ENCODE measurements around the gene STAP1.

STAP1 gene

DNA sequence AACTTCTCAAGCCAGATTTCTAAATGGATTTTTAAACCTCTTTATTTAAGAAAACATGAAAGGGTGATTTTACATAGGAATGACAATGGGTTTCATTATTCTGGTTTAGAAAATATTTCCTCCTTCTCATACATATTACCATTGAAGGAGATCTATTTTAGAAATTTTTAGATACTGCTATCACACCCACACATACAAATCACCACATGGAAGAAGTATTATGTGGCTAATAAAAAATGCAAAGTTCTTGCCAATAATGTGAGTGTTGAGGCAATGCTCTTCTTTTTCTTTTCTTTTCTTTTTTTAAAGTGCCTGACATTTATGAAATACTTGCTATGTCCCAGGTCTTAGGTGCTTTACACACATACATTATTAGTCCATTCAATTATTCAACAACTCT lies 6.8 kb downstream of the STAP1 start:
- no peak for DNase-seq

DNA sequence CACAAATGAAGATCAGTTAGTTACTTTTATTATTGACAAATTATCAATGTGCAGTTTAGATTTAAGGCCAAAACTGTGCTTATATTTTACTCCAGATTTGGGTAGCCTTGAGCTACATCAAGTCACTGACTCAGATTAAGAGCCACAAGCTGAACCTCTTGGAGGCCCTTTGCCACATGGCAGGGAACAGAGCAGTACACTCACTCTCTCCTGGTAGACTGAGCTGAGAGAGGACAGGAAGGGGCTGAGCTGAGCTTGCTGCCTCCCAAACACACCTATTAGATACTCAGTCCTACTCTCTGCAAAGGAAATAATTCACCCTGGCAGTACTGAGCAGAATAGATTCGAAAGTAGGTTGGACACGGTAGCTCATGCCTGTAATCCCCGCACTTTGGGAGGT lies 7.8 kb downstream of the STAP1 start:
- DNase-seq = no peak

DNA sequence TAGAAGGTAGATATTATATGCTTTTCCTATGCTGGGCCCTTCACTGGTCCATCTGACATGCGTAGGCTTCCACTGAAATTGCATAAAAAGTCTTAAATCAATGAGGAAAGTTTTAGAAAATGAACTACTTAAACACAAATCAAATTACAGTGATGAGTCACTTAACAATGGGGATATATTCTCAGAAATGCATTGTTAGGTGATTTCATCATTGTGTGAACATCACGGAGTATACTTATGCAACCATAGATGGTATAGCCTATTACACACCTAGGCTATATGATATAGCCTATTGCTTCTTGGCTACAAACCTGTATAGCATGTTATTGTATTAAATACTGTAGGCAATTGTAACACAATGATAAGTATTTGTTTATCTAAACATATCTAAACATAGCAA lies 10.3 kb downstream of the STAP1 start:
- no peak for DNase-seq

DNA sequence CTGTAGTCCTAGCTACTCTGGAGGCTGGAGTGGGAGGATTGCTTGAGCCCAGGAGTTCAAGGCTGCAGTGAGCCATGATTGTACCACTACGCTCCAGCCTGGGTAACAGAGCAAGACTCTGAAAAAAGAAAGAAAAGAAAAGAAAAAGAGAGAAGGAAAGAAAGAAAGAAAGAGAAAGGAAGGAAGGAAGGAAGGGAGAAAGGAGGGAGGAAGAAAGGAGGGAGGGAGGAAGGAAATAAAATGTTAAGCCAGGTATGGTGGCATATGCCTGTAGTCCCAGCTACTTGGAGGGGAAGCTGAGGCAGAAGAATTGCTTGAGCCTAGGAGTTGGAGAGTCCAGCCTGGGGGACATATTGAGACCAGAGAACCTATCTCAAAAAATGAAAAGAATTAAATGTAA lies 12.0 kb downstream of the STAP1 start:
- no peak for DNase-seq

DNA sequence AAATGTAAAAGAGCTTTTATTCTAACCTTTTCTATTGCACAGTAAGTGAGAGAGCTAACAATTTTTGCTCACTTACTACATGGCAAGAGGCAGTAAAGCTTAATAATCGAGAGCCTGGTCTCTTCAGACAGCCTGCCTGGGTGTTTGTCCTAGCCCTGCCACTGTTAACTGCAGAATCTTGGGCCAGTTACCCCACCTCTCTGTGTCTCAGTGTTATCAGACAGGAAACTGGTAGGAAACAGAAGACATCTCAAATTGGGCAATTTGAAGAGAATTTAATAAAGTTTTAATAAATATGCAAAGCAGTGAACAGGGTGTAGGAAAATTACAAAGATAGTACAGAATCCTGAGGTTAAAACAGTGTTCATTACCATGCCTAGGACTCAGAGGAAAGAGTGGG lies 13.4 kb downstream of the STAP1 start:
- no peak for DNase-seq

DNA sequence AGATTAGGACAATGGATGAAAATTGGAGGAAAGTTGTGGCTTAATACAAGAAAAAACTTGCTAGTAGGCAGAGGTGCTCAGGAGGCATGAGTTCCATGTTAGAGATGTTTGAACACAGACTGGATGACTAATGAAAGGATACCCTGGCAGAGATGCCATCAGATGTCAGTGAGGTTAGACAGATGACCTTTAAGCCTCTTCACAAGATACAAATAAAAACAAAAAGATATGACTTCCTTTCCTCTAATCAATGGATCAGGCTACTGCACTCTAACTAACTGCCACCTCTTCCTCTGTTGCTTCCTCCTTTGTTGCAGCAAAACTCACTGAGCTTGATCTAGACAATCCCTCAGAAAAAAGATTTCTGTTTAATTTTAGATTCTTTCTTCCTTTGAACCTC lies 14.7 kb downstream of the STAP1 start:
- DNase-seq = no peak

DNA sequence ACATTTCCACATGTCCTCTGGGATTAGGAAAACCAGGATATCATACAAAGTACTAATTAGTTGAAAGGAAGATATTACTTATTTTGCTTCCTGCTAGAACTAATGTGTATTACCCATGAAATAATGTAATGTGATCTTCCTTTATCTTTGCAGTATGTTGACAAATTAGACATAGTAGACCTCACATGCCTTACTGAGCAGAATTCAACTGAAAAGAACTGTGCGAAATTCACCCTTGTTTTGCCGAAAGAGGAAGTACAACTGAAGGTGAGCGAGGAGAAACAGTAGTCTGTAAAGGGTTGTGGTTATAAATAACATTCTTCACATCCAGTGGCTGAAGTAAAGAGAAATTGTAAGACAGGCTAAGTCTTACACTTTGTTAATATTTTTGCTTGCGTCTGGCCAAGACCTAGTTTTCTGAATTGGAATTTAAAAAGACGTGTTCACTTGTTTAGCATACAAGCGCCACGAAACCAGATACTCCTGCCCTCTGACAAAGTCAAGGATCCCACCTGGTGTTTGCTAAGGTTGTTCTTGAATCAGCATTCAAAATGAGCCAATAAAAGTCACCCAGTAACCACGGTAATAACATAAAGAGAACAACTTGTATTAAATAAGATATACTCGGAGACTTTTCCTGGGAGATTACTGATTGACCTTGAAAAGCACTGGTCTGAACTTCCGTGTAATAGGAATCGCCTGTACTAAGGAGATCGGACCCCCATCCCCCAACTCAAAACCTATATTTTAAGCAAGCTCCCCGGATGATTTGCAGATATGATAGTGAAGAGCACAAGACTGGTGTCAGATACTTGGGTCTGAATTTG lies 16.9 kb downstream of the STAP1 start:
- DNase-seq = no peak

DNA sequence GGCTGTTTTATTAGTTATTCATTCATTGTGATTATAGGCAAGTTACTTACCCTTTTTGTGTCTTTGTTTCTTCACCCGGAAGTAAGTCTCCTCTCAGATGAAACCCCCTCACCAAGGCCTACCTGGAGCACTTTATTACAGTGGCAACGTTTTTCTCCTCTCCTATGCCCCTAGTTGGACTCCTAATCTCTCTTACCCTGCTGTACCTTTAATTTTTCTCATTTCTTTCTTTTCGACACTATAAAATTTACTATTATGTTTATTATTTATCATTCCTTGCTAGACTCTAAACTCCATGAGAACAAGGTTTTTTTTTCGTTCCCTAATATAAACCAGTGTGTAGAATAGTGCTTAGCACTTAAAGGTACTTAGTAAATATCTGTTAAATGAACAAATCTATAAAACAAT lies 17.5 kb downstream of the STAP1 start:
- DNase-seq = no peak

DNA sequence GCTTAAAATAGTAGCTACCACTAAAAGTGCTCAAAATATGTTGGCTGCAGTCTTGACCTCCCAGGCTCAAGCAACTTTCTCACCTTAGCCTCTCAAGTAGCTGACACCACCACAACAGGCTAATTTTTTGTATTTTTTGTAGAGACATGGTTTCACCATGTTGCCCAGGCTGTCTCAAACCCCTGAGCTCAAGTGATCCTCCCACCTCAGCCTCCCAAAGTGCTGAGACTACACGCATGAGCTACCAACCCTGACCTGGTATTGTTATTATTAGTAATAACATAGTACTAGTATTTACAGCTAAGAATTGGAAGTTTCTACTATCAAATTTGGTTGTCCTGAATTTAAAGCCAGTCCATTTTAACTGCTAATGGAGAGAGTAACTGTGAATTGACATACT lies 18.0 kb downstream of the STAP1 start:
- DNase-seq = no peak

DNA sequence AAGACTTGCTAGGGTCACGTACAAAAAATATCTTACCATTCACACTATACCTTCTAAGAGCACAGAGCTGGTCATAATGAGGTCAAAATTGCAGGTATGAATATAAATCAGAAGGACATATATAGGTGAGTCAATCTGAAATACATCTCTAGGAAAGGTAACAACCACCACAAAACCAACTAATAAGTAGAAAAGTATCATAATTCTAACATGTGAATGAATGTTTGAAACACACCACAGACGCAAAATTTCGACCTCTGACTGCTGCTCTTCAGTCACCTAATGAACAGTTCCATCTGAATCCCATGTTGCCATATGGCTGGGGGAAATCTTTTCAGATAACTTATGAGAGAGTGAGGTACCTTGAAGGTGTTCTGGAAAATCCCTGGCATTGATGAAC lies 22.1 kb downstream of the STAP1 start:
- no peak for DNase-seq

DNA sequence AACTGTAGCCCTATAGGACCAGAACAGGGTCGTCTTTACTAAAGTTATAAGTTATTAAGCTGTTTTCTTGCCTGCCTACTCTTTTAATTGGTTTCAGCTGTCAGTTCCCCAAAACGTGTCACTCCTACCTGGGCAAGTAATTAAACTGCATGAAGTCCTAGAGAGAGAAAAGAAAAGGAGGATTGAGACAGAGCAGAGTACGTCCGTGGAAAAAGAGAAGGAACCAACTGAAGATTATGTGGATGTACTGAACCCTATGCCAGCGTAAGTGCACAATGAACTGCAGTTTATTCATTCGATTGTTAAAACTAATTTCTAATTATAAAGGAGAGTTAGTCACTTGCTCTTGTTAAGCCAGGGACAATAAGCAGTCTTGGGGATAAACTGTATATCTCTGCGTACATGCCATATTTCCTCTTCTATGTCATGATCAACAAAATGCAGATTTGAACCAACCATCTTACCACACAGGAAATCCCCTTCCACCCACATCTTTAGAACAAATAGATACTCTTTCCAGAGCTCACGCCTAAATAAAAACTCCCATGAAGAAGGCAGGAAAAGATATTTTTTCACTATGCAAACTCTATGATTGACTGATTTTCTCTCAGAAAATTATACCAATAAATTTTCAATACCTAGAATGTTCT lies 22.8 kb downstream of the STAP1 start:
- peak in 1 of 2 donors; percentile 40 for DNase-seq

DNA sequence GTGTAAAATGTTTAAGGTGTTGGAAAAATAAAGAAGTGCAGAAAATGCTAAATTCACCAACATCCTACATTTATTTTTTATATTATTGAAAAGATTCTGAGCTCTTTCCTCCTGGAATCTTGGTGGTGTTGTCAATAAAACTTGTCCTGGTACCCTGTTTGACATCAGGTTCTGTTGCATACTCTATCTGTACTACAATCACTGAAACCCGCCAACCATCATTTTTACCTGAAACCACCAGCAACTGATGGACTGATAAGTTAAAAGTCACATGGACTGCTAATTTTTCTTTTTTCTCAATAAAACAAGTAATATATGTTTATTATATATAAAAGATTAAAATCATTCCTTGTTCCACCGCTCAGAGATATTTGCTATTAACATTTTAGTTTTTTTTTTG lies 23.4 kb downstream of the STAP1 start:
- no peak for DNase-seq

DNA sequence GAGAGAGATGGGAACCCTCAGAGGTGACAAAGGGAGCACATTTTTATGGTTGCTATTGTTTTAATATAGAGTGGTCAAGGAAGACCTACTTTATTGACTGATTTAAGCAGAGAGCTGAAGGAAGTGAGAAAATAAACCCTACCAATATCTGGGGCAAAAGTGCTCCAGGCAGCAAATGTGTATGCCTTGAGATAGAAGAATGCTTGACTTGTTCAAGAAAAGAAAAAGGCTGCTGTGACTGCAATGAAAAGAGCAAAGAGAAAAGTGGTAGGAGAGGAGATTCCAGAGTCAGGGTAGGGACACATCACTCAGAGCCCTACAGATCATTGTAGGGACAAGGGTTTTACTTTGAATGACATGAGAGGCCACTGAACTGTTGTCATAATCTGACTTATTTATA lies 26.0 kb downstream of the STAP1 start:
- no peak for DNase-seq

DNA sequence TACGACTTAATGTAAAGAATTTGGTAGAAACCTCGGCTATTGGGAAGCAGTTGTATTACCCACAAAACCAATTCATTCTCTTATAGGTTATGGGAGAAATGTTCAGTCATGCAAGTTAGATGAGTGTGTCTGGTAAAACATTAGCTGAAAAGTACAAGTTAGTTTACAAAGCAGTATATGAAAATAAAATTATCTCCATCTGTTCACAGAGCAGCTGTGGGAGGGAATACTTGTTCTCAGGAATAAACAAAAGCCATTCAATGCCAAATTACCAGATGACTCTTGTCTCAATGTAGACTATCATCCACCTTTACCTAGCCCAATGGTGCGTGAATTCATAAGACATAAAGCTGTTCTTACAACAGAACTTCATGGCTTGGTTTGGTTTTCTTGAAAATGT lies 28.6 kb downstream of the STAP1 start:
- DNase-seq = no peak

DNA sequence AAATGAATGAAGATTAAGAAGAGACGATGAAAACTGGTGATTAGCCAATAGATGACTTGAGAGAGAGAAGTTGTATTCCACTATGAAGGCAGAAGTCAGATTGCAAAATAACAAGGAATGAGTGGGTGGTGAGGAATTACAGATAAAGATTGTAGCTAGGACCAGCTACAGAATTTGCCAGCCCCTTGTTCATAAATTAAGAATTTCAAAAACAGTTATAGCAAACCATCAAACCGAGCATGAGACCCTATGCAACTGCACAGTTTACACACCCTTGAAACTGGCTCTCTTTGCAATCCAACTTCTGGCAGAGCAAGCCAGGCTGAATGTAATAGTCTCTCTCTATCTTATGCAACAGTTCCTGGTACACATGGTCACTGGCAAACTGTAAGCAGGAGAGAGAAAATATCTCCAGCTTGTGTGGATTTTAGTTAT lies 35.2 kb downstream of the STAP1 start:
- no peak for DNase-seq

DNA sequence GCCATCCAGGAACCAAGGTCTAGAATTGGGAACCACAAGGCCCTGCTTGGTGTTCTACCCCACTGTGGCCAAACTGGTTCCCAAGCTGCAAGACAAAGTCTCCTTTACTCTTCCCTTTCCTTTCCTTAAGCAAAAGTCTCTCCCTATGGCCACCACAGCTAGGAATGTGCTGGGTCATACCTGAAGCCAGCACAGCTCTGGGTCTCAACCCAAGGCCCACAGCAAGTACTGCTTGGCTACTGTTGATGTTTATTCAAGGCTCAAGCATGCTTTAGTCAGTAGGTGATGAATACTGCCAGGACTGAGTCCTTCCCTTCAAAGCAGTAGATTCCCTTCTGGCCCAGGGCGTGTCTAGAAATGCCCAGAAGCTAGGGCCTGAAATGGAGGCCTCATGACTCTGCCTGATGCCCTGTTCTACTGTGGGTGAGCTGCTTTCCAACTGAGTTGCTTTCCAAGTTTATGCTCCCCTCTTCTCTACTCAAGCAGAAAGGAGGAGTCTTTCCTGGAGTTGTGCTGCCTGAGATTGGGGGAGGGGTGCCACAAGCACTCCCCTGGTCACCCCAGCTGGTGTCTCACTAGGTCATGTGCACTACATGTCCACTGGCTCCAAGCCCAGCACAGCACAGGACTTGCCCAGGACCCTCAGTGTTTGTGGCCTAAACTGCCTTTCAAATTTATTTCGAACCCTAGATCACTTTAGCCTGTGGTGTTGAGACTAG lies 44.9 kb downstream of the STAP1 start:
- no peak for DNase-seq

DNA sequence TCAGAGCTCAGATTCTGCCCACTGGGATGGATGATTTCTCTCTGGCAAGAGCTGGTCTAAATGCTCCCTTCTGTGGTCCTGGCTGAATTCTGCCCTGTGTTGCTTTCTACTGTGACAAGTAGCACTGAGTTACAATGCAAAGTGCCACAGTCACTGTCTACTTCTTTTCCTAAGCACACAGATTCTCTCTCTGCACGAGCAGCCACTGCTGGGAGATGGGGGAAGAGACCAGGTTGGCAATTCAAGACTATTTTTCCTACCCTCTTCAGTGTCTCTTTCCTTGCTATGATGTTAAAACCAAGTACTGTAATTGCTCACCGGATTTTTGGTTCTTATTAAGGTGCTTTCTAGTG lies 45.5 kb downstream of the STAP1 start:
- no peak for DNase-seq

DNA sequence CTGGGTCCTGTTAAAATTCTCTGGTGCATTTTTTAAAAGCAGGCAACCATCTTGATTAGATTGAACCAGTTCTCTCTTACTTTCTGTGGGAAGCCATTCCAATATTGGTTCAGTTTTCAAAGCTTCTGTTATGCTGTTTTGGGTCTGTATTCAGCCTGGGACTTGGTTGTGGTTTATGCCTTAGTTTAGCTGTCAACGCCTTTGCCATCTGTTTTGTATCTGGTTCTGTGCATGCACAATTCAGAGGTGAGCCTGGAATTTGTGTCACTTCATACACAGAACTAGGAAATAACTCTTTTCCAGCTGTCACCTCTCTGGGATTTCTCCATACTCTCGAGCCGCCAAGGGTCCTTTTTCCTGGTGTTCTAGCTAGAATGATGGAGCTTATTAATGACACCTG lies 46.2 kb downstream of the STAP1 start:
- no peak for DNase-seq

DNA sequence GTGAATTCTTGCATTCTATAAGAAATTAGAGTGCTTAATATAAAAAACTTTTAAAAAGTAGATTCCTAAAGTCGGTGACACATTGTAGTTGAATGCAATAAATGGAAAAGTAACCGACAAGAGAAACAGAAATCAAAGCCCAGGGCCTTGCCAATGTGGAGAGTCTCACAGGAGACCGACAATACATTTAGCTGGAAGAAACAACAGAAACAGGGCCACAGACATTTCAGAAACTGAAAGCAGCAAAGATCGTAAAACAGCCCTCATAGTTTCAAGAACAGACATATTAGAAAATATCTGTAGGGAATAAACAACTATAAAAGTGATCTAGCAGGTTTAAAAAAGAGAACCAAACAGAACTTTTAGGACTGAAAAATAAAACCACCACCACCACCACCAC lies 49.5 kb downstream of the STAP1 start:
- DNase-seq = no peak

DNA sequence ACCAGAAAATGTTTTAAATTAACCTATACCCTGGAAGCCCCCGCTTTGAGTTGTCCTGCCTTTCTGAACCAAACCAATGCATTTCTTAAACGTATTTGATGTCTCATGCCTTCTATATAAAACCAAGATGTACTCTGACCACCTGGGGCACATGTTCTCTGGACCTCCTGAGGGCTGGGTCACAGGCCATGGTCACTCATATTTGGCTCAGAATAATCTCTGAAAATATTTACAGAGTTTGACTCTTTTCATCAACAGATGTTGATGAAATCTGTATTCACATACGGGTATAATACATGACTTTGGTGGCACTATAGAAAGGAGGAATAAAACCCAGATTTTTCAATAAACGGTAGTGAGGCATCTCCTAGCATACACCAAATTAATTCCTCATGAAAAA lies 55.7 kb downstream of the STAP1 start:
- DNase-seq = no peak

DNA sequence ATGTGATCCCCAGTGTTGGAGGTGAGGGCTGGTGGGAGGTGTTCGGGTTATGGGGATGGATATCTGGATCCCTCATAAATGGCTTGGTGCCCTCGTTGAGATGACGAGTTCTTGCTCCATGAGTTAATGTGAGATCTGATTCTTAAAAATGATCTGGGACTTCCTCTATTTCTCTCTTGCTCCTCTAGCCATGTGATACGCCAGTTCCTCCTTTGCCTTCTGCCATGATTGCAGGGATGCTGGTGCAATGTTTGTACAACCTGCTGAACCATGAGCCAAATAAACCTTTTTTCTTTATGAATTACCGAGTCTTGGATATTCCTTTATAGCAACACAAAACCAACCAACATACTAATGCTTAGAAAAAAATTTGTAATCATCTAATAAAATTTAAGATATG lies 56.6 kb downstream of the STAP1 start:
- no peak for DNase-seq

DNA sequence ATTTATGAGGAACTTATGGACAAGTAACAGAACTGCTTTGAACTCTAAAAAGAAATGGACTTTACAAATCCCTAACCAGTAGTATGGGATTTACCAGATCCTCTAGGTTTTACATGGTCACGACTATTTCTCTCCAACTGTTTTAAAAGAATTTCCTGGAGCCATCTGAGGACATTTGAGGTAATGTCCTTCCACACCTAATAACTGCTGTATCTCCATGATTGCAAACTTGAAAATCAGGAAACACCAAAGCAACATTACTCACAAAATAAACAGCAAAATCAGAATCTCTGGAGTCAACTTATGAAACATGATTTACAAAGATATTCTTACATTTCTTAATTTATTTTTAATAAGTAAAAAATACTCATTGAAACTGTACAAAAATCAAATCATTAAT lies 58.0 kb downstream of the STAP1 start:
- no peak for DNase-seq

DNA sequence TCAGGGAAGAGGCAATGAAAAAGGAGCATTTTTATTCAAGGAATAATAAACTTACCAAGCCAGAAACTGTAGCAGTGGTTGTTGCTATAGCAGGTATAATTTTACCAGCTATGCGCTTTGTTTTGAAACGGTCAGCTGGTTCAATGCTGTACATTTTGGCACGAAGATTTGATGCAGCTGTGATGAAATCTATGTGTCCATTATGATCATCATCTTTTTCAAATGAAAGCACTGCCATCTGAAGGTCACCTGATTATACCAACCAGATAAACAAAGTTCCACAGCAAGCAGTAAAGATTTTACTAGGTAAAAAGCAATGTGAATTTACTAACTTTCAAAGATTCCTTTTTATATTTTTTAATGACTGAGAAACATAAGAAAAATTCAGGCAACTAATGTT lies 66.4 kb downstream of the STAP1 start:
- no peak for DNase-seq

DNA sequence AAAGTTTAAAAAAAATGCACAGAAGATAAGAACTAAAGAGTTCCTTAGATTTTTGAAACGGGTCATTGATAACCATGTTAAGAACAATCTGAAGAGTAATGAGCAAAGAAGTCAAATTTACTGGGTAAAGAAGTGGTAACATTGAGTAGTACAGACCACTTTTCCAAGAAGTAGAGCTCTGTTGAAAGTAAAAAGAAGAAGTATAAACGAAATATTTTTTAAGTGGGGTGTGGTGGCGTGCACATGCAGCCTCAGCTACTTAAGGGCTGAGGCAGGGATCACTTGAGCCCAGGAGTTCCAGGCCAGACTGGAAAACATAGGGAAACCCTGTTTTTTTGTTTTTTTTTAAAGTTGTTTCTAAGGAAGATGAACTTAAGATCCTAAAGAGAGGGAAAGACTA lies 74.0 kb downstream of the STAP1 start:
- no peak for DNase-seq
